Middle frontal gyrus (tissue), 1 donor: ENCODE measurements around the gene CHRNA7.
"Not testable (repeated sequence)": the region's sequence is repeated elsewhere in the genome, so short reads cannot be mapped to it uniquely, and the experiment has no call there.

ENCODE experiments used
- DNase-seq: peaks from one replicate; pipeline ENCODE4 v3.0.0-alpha.2; 2015; ENCODE audit warnings: low spot score; ENCODE audit errors: extremely low spot score

Gene CHRNA7

DNA sequence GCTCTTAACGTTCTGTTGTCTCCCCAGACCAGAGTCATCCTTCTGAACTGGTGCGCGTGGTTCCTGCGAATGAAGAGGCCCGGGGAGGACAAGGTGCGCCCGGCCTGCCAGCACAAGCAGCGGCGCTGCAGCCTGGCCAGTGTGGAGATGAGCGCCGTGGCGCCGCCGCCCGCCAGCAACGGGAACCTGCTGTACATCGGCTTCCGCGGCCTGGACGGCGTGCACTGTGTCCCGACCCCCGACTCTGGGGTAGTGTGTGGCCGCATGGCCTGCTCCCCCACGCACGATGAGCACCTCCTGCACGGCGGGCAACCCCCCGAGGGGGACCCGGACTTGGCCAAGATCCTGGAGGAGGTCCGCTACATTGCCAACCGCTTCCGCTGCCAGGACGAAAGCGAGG lies 137.6 kb downstream of the CHRNA7 start:
- not testable (repeated sequence) for DNase-seq

DNA sequence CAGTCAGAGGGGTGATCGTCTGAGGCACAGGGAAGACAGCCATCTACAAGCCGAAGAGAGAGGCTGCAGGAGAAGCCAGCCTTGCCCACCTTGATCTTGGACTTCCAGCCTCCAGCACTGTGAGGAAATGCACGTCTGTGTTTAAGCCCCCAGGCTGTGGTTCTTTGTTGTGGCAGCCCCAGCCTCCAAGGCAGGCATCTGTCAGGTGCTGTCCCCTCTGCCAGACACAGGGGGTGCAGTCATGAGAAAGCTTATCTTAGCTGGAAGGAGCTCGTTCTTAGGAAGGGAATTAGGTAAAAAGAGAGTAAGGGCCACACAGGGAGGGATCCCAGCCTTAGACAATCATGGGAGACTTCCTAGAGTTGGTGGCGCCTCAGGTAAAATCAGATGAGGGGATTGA lies 150.3 kb downstream of the CHRNA7 start:
- DNase-seq, result not testable (repeated sequence)

DNA sequence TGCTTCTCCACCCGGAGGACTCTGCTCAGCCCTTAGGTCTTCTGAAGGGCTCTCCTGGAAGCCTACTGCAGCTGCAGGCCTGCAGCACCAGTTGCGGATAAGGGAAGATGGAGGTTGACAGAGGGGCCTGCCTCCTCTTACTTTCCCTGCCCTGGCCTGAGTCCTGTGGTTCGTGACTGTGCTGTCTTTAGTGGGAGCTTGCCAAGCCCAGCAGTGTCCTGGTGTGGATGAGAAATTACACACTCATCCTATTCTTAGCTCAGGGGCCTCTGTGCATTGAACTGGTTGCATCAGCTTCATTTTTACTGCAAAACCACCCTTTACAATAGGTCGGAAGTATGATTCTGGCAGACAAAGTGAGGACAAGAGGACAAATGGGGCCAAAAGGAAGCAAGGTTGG lies 163.5 kb downstream of the CHRNA7 start:
- not testable (repeated sequence) for DNase-seq

DNA sequence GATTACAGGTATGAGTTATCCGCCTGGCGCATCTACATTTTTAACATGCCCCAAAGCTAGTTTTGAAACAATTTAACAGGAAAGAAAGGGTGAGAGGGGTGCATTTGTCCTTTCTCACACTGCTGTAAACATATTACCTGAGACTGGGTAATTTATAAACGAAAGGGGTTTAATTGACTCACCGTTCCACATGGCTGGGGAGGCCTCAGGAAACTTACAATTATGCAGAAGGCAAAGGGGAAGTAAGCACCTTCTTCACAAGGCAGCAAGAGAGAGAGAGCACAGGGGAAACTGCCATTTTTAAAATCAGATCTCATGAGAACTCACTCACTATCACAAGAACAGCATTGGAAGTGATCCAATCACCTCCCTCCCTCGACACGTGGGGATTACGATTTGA lies 165.9 kb downstream of the CHRNA7 start:
- DNase-seq, result not testable (repeated sequence)

DNA sequence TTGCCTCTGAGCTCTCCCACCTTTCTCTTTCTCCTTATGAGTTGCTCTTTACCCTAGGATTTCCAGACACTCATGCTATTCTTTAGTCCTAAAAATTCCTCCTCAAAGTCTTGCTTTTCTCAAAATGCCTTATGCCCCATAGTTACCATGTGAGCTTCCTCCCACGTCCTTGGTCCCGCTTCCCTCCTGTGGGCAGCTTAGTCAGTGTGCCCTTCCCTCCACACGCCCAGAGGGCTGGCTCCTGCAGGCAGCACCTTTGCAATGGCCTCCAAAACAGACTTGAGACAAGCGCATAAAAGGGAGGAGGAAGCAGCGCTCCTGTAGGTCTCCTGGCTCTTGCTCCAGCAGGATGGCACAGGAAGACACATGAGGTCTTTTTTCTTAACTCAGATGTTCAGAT lies 168.6 kb downstream of the CHRNA7 start:
- DNase-seq, result not testable (repeated sequence)

DNA sequence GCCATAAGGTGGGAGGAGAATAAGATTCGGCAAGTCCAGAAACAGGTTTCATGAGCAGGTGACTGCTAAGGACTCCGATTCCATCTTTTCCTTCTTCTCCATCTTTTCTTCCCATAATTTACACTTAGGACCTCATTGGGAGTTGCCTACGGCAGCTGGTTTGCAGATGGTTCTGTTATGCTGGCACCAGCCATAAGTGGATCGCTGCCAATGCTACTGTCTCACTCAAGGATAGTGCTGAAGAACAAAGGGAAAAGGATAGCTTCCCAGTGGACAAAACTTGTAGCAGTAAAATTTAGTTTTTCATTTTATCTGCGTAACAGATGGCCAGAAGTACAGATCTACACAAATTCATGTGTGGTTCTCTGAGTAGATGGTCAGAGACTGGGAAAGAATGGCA lies 178.8 kb downstream of the CHRNA7 start:
- DNase-seq, result not testable (repeated sequence)

DNA sequence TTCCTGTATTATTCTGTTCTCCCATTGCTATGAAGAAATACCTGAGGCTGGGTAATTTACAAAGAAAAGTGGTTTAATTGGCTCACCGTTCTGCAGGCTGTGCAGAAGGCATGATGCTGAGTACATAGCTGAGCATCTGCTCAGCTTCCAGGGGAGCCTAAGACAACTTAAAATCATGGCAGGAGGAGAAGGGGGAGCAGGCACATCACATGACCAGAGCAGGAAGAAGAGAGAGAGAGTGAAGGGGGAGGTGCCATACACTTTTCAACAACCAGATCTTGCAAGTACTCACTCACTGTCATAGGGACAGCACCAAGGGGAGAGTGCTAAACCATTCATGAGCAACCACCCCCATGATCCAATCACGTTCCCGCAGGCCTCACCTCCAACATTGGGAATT lies 188.4 kb downstream of the CHRNA7 start:
- no peak for DNase-seq
